Fibroblast of villous mesenchyme (primary cell): ENCODE measurements around the gene VSTM5. TPM values are rescaled to one million over a fixed set of nuclear protein-coding genes. Genes with fewer than 3 reads are reported as not detected.

Experiments
- DNase-seq: peaks from one replicate; pipeline ENCODE4 v3.0.0-alpha.2; 2010; ENCODE audit warnings: low read depth
- H3K4me3 ChIP-seq: 2 replicates; pipeline ENCODE4 v1.5.1; 2011; ENCODE audit warnings: low read depth, mild to moderate bottlenecking, low read length
- total RNA-seq: library from RNA; depleted of rRNA; stranded (reverse); fragments of >200 nt; gene quantifications from 2 replicates; pipeline ENCODE4 v1.2.3, GENCODE V29; 2012
- TF ChIP-seq, protein P1 (sequence below): IDR thresholded peaks from 2 replicates; pipeline ENCODE4 v1.5.1; 2012; ENCODE audit warnings: low read depth, mild to moderate bottlenecking, low read length; ENCODE audit not compliant: insufficient read depth

Gene VSTM5
- total RNA-seq, 1 donor = 0.86 TPM

DNA sequence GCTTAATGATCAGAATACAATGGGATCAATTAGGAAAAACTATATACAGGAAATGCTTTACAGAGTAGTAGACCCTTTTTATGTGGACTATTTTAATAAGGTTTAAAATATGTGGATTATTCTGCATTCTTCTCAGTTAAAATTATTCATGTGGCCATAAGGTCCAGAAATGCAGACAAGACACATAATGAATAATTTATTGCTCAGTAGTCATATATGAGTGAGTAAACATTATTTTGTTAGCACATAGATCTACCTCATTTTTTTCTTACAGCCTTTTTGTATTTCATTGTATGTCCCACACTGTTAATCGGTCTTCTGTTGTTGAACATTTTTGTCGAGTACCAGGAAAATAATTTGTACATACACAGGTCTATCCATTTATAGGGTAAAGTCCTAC is 45.5 kb downstream of the VSTM5 start:
- no peak for DNase-seq
- H3K4me3 ChIP-seq = no peak overlapping the region
- TF ChIP-seq, protein P1, sequence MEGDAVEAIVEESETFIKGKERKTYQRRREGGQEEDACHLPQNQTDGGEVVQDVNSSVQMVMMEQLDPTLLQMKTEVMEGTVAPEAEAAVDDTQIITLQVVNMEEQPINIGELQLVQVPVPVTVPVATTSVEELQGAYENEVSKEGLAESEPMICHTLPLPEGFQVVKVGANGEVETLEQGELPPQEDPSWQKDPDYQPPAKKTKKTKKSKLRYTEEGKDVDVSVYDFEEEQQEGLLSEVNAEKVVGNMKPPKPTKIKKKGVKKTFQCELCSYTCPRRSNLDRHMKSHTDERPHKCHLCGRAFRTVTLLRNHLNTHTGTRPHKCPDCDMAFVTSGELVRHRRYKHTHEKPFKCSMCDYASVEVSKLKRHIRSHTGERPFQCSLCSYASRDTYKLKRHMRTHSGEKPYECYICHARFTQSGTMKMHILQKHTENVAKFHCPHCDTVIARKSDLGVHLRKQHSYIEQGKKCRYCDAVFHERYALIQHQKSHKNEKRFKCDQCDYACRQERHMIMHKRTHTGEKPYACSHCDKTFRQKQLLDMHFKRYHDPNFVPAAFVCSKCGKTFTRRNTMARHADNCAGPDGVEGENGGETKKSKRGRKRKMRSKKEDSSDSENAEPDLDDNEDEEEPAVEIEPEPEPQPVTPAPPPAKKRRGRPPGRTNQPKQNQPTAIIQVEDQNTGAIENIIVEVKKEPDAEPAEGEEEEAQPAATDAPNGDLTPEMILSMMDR = no peak

DNA sequence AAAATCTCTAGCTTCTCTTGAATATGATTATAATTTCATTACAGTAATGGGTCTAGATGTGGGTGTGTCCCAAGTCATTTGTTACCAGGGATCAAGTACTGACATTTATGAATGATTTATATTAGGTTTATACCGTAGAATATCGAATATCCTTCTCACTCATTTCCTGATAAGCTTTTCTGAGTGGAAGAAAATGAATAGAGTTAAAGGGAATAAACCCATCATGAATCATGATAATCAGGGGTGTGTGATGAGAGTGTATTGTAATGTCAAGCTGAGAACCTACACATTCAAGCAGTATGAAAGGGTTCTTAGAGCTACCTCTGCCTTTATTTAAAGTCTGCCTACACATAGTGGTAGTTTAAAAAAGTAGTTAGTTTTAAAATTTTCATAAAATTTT is 49.1 kb downstream of the VSTM5 start:
- TF ChIP-seq, protein P1 = no peak
- no peak for DNase-seq
- no peak overlapping the region for H3K4me3 ChIP-seq

DNA sequence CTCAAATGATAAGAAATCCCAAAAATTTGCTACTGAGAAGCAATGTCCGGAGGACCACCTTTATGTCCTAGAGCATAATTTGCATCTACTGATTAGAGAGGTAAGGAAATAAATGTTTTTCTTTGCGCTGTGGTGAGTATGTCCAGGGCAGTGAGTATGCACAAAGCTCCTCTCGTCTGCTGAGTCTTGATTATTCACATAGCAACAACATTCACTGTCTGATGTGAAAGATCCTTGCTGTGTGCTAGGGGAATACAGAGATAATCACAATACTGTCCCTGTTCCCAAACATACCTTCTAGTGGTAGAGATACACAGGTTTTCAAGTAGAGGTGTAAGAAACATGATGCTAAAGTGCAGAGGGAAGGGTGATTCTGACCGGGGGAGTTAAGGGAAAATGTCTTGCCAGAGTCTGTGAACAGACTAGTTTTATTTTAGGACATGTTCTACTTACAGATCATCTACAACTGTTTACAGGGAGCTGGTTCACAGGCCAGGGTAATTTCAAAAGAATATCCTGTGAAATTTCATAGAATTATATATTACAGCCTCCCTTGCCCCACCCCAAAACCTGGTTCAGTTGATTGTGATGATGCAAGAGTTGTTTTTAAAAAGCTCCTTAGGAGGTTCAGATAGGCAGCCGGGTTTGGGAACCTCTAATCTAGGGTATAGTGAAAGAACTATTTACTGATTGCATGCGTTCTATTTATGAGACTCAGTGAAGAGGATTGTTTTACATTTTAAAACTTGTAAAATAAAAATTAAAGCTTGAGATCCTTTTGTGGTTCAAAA is 53.8 kb downstream of the VSTM5 start:
- H3K4me3 ChIP-seq = no peak overlapping the region
- peak; percentile 19 for DNase-seq
- TF ChIP-seq, protein P1 = no peak

GRCh38 chr11:93791493-93791892 is 58.9 kb downstream of the VSTM5 start:
- no peak overlapping the region for H3K4me3 ChIP-seq
- DNase-seq = peak; percentile 52
- TF ChIP-seq, protein P1 = no peak

DNA sequence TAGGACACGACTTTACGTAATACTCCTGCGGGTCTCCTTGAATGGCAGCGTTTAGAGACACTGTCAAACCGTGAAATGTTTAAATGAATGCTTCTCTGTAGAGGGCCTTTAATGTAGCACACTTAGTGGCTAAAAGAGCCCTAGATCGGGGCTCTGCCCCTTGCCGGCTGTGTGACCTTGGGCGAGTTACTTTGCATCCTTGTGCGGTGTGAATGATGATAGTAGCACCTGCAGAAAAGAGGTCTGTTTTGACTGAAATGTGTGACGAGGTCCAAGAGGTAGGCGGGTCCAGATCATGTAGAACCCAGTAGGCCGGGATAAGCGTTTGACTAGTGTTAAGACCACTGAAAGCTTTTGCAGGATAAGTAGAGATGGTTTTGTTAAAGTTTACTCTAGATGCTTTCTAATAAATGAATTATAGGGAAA is 65.5 kb downstream of the VSTM5 start:
- peak overlapping the region; percentile 98 for H3K4me3 ChIP-seq
- TF ChIP-seq, protein P1 = no peak
- no peak for DNase-seq

GRCh38 chr11:93784145-93784934 is 66.1 kb downstream of the VSTM5 start, which contains the start of gene MED17:
Gene MED17, plus strand, starts transcription at chr11:93784282. Its CDS starts 232 bp downstream, at chr11:93784514.
- TF ChIP-seq, protein P1 = peak; percentile 44
- H3K4me3 ChIP-seq = peak within 1 kb of the TSS; percentile 98

More at GRCh38 chr11:93784145-93784934, 66.1 kb downstream of the VSTM5 start, which contains the start of gene MED17:
- peak; percentile 92 for DNase-seq
